Tibial artery (tissue), 4 donors: ENCODE measurements around the gene DHODH.
A peak's percentile ranks its signal among the peaks of the same experiment; 100 is the strongest.

Experiments
- DNase-seq, 2 donors: peaks; one replicate each; pipeline ENCODE4 v3.0.0-alpha.2; 2019
- H3K27ac ChIP-seq, 2 donors: fragments of 200-600 bp; sonication (generic) in 1 of 2; 1 replicate in 1 of 2; 2 replicates in 1 of 2; pipeline ENCODE4 v1.5.1; 2018 to 2019; ENCODE audit warnings: mild to moderate bottlenecking in 1 of 2
- H3K27me3 ChIP-seq, 2 donors: fragments of 200-600 bp; sonication (generic) in 1 of 2; one replicate each; pipeline versions ENCODE4 v1.5.1 to v1.6.0; 2016 to 2019
- H3K36me3 ChIP-seq, 3 donors: fragments of 200-600 bp; sonication (generic) in 2 of 3; one replicate each; pipeline ENCODE4 v1.5.1; 2016 to 2019; ENCODE audit warnings: mild to moderate bottlenecking in 2 of 3
- H3K4me1 ChIP-seq, 4 donors: fragments of 200-600 bp; sonication (generic) in 2 of 4; 1 replicate in 3 of 4; 2 replicates in 1 of 4; pipeline ENCODE4 v1.5.1; 2016 to 2019
- H3K4me3 ChIP-seq, 2 donors: fragments of 200-600 bp; sonication (generic) in 1 of 2; 1 replicate in 1 of 2; 2 replicates in 1 of 2; pipeline ENCODE4 v1.5.1; 2018 to 2019; ENCODE audit warnings: mild to moderate bottlenecking in 2 of 2
- H3K9me3 ChIP-seq, 3 donors: fragments of 200-600 bp; sonication (generic) in 1 of 3; one replicate each; pipeline ENCODE4 v1.5.1; 2016 to 2019
- intact Hi-C: fragments of 100-400 bp; cut with DNase I; formaldehyde crosslinking; loops from one replicate; pipeline ENCODE4 v1.15.0; 2023; ENCODE audit warnings: low total_unique reads
- TF ChIP-seq, protein P1 (sequence below), 2 experiments: fragments of 200-600 bp in 1 of 2; fragments of 450-650 bp in 1 of 2; IDR thresholded peaks; one replicate each; pipeline ENCODE4 v1.5.1; 2017 to 2019; ENCODE audit warnings: antibody characterized with exemption in 2 of 2, mild to moderate bottlenecking in 1 of 2, moderate library complexity in 1 of 2

The DHODH gene

DNA sequence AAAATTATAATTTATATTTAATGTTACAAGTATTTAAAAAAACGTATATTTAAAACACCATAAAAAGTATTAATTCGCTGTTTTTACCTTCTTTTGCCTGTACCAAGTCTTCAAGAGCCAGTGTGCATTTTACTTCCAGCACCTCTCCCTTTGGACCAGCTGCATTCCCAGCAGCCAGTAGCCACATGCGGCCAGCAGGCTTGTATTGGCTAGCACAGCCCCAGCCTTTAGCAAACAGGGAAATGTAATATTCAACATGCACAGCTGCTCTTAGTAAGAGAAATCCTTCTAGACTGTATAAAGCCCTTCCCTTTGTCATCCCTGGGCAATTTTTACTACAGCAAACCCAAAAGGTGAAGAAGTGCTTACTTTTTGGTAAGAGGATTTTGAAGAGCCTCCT lies 6.6 kb downstream of the DHODH start:
- no peak overlapping the region for H3K27ac ChIP-seq
- no peak overlapping the region for H3K4me3 ChIP-seq
- H3K36me3 ChIP-seq = peaks cover 8 to 59% (median 22%) of the 10 kb centered on the region in 3 donors
- peaks cover 0 to 6% (median 0%) of the 10 kb centered on the region in 4 donors for H3K4me1 ChIP-seq
- H3K9me3 ChIP-seq = no peaks in the 10 kb centered on the region
- DNase-seq = no peak
- H3K27me3 ChIP-seq = no peaks in the 10 kb centered on the region
- intact Hi-C loops = no loop called here
- TF ChIP-seq, protein P1, sequence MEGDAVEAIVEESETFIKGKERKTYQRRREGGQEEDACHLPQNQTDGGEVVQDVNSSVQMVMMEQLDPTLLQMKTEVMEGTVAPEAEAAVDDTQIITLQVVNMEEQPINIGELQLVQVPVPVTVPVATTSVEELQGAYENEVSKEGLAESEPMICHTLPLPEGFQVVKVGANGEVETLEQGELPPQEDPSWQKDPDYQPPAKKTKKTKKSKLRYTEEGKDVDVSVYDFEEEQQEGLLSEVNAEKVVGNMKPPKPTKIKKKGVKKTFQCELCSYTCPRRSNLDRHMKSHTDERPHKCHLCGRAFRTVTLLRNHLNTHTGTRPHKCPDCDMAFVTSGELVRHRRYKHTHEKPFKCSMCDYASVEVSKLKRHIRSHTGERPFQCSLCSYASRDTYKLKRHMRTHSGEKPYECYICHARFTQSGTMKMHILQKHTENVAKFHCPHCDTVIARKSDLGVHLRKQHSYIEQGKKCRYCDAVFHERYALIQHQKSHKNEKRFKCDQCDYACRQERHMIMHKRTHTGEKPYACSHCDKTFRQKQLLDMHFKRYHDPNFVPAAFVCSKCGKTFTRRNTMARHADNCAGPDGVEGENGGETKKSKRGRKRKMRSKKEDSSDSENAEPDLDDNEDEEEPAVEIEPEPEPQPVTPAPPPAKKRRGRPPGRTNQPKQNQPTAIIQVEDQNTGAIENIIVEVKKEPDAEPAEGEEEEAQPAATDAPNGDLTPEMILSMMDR (IDR thresholded peaks at IDR 0.05) = no peak

DNA sequence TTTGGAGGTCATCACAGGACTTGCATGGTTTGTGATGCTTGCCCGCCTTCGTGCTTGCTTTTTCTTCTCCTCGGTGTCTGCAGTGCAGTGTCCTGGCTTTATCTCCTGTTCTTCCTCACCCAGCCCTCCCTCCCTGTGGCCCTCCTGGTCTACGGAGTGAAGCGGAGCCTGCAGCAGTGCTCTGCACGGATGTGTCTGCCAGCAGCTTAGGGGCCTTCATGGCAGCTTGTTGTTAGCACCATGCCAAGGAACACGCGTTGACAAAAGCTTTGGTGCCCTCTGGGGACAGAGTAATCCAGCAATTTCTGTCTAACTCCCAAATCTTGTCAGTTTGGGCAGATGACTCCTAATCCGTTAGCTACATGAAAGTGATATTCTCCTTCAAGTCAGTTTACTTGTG lies 9.9 kb downstream of the DHODH start:
- no peak for DNase-seq

DNA sequence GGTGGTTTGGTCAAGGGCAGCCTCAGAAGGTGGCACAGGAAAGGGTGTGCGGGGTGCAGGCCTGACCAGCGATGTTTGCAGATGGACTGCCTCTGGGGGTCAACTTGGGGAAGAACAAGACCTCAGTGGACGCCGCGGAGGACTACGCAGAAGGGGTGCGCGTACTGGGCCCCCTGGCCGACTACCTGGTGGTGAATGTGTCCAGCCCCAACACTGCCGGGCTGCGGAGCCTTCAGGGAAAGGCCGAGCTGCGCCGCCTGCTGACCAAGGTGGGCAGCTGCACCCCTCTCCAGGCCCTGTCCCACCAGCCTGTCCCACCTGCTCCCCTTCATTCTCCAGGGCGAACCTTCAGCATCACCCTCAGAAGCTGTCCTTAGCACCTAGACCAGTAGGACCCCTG lies 12.5 kb downstream of the DHODH start:
- H3K27me3 ChIP-seq = no peaks in the 10 kb centered on the region
- intact Hi-C loops = no loop called here
- no peak overlapping the region for H3K4me3 ChIP-seq
- no peaks in the 10 kb centered on the region for H3K4me1 ChIP-seq
- H3K27ac ChIP-seq = no peak overlapping the region
- peaks cover 27 to 100% (median 53%) of the 10 kb centered on the region in 3 donors for H3K36me3 ChIP-seq
- TF ChIP-seq, protein P1 (IDR thresholded peaks at IDR 0.05) = no peak
- no peaks in the 10 kb centered on the region for H3K9me3 ChIP-seq
- DNase-seq = peak in 1 of 2 donors; percentile 51

More for the DNA sequence above, 9.9 kb downstream of the DHODH start:
- intact Hi-C loops = no loop called here
- Histone ChIP-seq H3K9me3 (no peaks in the 10 kb centered on the region), H3K36me3 (peaks cover 11 to 85% (median 31%) of the 10 kb centered on the region in 3 donors), H3K4me1 (peaks cover 0 to 6% (median 0%) of the 10 kb centered on the region in 4 donors), H3K4me3 (no peak overlapping the region), H3K27ac (no peak overlapping the region), H3K27me3 (no peaks in the 10 kb centered on the region)
- TF ChIP-seq, protein P1 (IDR thresholded peaks at IDR 0.05) = no peak

DNA sequence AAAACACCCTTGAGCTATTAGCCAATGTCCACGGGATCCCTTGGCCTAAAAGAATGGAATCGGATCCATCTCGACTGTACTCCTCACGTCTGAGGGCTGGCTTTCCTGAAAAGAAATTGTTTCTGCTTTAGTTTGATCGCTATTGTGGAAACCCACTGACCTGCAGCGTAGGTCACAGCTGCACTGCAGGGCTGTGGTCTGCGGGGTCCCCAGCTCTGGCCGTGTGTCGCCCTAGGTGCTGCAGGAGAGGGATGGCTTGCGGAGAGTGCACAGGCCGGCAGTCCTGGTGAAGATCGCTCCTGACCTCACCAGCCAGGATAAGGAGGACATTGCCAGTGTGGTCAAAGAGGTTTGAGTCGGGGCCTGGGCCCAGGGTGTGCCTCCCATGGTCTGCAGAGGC lies 13.6 kb downstream of the DHODH start:
- intact Hi-C loops = no loop called here
- no peaks in the 10 kb centered on the region for H3K27me3 ChIP-seq
- H3K4me3 ChIP-seq = no peak overlapping the region
- no peaks in the 10 kb centered on the region for H3K9me3 ChIP-seq
- H3K4me1 ChIP-seq = no peaks in the 10 kb centered on the region
- peak in 1 of 2 donors; percentile 58 for DNase-seq
- TF ChIP-seq, protein P1 (IDR thresholded peaks at IDR 0.05) = no peak
- no peak overlapping the region for H3K27ac ChIP-seq
- H3K36me3 ChIP-seq = peaks cover 27 to 99% (median 54%) of the 10 kb centered on the region in 3 donors

DNA sequence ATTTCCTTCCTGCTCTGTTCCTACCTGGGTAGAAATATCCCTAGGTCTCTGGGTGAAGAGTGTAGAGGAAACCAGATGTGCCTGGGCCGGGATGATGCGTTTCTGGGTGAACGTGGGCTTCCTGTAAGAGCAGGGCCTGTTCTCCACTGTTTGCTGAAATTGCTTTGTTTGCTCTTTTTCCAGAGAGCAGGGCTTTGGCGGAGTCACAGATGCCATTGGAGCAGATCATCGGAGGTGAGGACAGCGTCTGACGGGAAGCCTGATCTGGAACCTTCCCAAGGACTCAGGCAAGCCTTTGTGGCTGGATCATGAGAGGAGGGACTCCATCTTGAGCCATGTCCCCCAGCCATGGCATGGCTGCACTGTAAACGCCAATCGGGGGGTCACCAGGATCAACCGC lies 15.4 kb downstream of the DHODH start:
- DNase-seq = peak in 1 of 2 donors; percentile 19
- H3K4me1 ChIP-seq = no peaks in the 10 kb centered on the region
- no peaks in the 10 kb centered on the region for H3K27me3 ChIP-seq
- H3K27ac ChIP-seq = no peak overlapping the region
- intact Hi-C loops = no loop called here
- TF ChIP-seq, protein P1 (IDR thresholded peaks at IDR 0.05) = no peak
- H3K4me3 ChIP-seq = no peak overlapping the region
- H3K9me3 ChIP-seq = no peaks in the 10 kb centered on the region
- peaks cover 23 to 96% (median 54%) of the 10 kb centered on the region in 3 donors for H3K36me3 ChIP-seq

DNA sequence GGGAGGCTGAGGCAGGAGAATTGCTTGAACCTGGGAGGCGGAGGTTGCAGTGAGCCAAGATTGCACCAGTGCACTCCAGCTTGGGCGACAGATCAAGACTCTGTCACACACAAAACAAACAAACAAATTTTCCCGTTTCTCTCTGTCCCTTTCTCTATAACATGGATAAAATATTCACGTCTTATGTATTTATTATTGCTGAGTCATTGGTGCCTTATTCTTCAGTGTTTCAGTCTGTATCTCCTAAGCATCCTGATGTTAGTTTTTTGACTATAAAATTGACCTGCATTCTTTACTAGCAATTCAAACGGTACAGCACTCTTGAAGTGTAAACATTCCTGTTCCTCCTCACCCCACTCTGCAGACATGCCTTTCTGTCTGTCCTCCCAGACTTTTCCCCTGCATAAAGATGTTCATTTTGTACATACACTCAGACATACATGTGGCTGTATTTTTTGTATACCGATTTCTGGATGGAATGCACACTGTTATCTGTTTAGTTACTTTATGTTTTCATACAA lies 16.4 kb downstream of the DHODH start:
- H3K4me3 ChIP-seq = no peak overlapping the region
- intact Hi-C loops = no loop called here
- TF ChIP-seq, protein P1 (IDR thresholded peaks at IDR 0.05) = no peak
- H3K4me1 ChIP-seq = no peaks in the 10 kb centered on the region
- H3K36me3 ChIP-seq = peaks cover 20 to 86% (median 54%) of the 10 kb centered on the region in 3 donors
- no peaks in the 10 kb centered on the region for H3K9me3 ChIP-seq
- DNase-seq = no peak
- no peaks in the 10 kb centered on the region for H3K27me3 ChIP-seq
- no peak overlapping the region for H3K27ac ChIP-seq
